H9 (cell line): Measurements from ENCODE around the gene DPF3. TPM values are rescaled to one million over a fixed set of nuclear protein-coding genes. Genes with fewer than 3 reads are reported as not detected.

Experiments
- DNase-seq: peaks from one replicate; pipeline ENCODE4 v3.0.0-alpha.2; 2017
- H2AFZ ChIP-seq: one replicate; pipeline ENCODE4 v1.6.1; 2013; ENCODE audit warnings: mild to moderate bottlenecking, low read length, control low read depth, moderate library complexity
- H2AK5ac ChIP-seq: 2 replicates; pipeline ENCODE4 v1.6.1; 2013; ENCODE audit warnings: low read length, control low read depth, mixed read lengths; ENCODE audit not compliant: insufficient read length
- H2BK120ac ChIP-seq: one replicate; pipeline ENCODE4 v1.6.1; 2013; ENCODE audit warnings: low read depth, mild to moderate bottlenecking, low read length, control low read depth, inconsistent platforms; ENCODE audit not compliant: poor library complexity, severe bottlenecking
- H2BK12ac ChIP-seq: 2 replicates; pipeline ENCODE4 v1.6.1; 2013; ENCODE audit warnings: low read length, control low read depth, mixed read lengths, low read depth; ENCODE audit not compliant: insufficient read length
- H2BK15ac ChIP-seq: 2 replicates; pipeline ENCODE4 v1.6.1; 2013; ENCODE audit warnings: low read depth, low read length, control low read depth
- H2BK20ac ChIP-seq: one replicate; pipeline ENCODE4 v1.6.1; 2013; ENCODE audit warnings: low read depth, mild to moderate bottlenecking, low read length, control low read depth, inconsistent platforms; ENCODE audit not compliant: poor library complexity, severe bottlenecking
- H2BK5ac ChIP-seq: 2 replicates; pipeline ENCODE4 v1.6.1; 2013; ENCODE audit warnings: low read length, control low read depth, mixed read lengths; ENCODE audit not compliant: insufficient read length
- H3K14ac ChIP-seq: 2 replicates; pipeline ENCODE4 v1.6.1; 2013; ENCODE audit warnings: low read length, control low read depth; ENCODE audit not compliant: insufficient read depth
- H3K18ac ChIP-seq: 2 replicates; pipeline ENCODE4 v1.6.1; 2013; ENCODE audit warnings: low read depth, mild to moderate bottlenecking, mixed read lengths, low read length, control low read depth; ENCODE audit not compliant: insufficient read length
- H3K23ac ChIP-seq: 2 replicates; pipeline ENCODE4 v1.6.1; 2013; ENCODE audit warnings: low read length, control low read depth, mixed read lengths, low read depth; ENCODE audit not compliant: insufficient read length
- H3K23me2 ChIP-seq: 2 replicates; pipeline ENCODE4 v1.6.1; 2013; ENCODE audit warnings: low read depth, mild to moderate bottlenecking, mixed read lengths, low read length, control low read depth; ENCODE audit not compliant: insufficient read length, poor library complexity, severe bottlenecking
- H3K27ac ChIP-seq: 2 replicates; pipeline ENCODE4 v1.5.1; 2013; ENCODE audit warnings: low read length, control low read depth, mixed read lengths, low read depth; ENCODE audit not compliant: insufficient read length
- H3K27me3 ChIP-seq: 2 replicates; pipeline ENCODE4 v1.6.1; 2013; ENCODE audit warnings: low read length, control low read depth, inconsistent platforms; ENCODE audit not compliant: insufficient read depth
- H3K4ac ChIP-seq: 2 replicates; pipeline ENCODE4 v1.6.1; 2013; ENCODE audit warnings: low read depth, mild to moderate bottlenecking, control low read depth, inconsistent platforms, low read length, moderate library complexity
- H3K4me1 ChIP-seq: 2 replicates; pipeline ENCODE4 v1.6.1; 2013; ENCODE audit warnings: low read length, control low read depth, inconsistent platforms; ENCODE audit not compliant: insufficient read depth
- H3K4me2 ChIP-seq: 2 replicates; pipeline ENCODE4 v1.6.1; 2013; ENCODE audit warnings: low read length, control low read depth, mixed read lengths; ENCODE audit not compliant: insufficient read length, insufficient read depth
- H3K56ac ChIP-seq: 2 replicates; pipeline ENCODE4 v1.6.1; 2013; ENCODE audit warnings: low read depth, mild to moderate bottlenecking, mixed read lengths, low read length, control low read depth; ENCODE audit not compliant: insufficient read length
- H3K79me1 ChIP-seq: 2 replicates; pipeline ENCODE4 v1.6.1; 2013; ENCODE audit warnings: low read depth, mild to moderate bottlenecking, moderate library complexity, low read length, control low read depth, inconsistent platforms; ENCODE audit not compliant: insufficient read depth, poor library complexity, severe bottlenecking
- H3K79me2 ChIP-seq: 2 replicates; pipeline ENCODE4 v1.6.1; 2013; ENCODE audit warnings: low read length, control low read depth, inconsistent platforms; ENCODE audit not compliant: insufficient read depth
- H3K9ac ChIP-seq: 2 replicates; pipeline ENCODE4 v1.6.1; 2013; ENCODE audit warnings: low read length, control low read depth, mixed read lengths; ENCODE audit not compliant: insufficient read length; ENCODE audit errors: extremely low read depth
- H3K9me3 ChIP-seq: one replicate; pipeline ENCODE4 v1.6.1; 2013; ENCODE audit warnings: low read depth, low read length, inconsistent platforms; ENCODE audit not compliant: control insufficient read depth
- H3T11ph ChIP-seq: one replicate; pipeline ENCODE4 v1.6.1; 2013; ENCODE audit warnings: mild to moderate bottlenecking, low read length, control low read depth, inconsistent platforms
- H4K20me1 ChIP-seq: one replicate; pipeline ENCODE4 v1.6.1; 2013; ENCODE audit not compliant: control insufficient read depth, insufficient read length, insufficient read depth
- H4K5ac ChIP-seq: 2 replicates; pipeline ENCODE4 v1.6.1; 2013; ENCODE audit warnings: low read depth, mild to moderate bottlenecking, mixed read lengths, low read length, control low read depth; ENCODE audit not compliant: insufficient read length
- H4K8ac ChIP-seq: replicated peaks from 2 replicates; pipeline ENCODE4 v1.6.1; 2013; ENCODE audit warnings: low read length, control low read depth, mixed read lengths, low read depth; ENCODE audit not compliant: insufficient read length
- H4K91ac ChIP-seq: 2 replicates; pipeline ENCODE4 v1.6.1; 2013; ENCODE audit warnings: low read depth, mild to moderate bottlenecking, moderate library complexity, mixed read lengths, low read length, control low read depth; ENCODE audit not compliant: insufficient read length
- H3K27ac Mint-ChIP-seq, 3 experiments: 2 replicates in 2 of 3; 3 replicates in 1 of 3; pipeline ENCODE4 v1.8.0; 2020 to 2021; ENCODE audit warnings: mixed read lengths in 3 of 3, mild to moderate bottlenecking in 1 of 3, moderate library complexity in 1 of 3
- H3K27me3 Mint-ChIP-seq: 2 replicates; pipeline ENCODE4 v1.8.0; 2021; ENCODE audit warnings: low read depth, mild to moderate bottlenecking, moderate library complexity, mixed read lengths
- H3K36me3 Mint-ChIP-seq, 3 experiments: 2 replicates in 2 of 3; 3 replicates in 1 of 3; pipeline ENCODE4 v1.8.0; 2020 to 2021; ENCODE audit warnings: low read depth in 3 of 3, mixed read lengths in 3 of 3; ENCODE audit not compliant: insufficient read depth in 1 of 3
- H3K4me1 Mint-ChIP-seq, 2 experiments: 2 replicates each; pipeline ENCODE4 v1.8.0; 2020; ENCODE audit warnings: mixed read lengths in 2 of 2
- H3K4me3 Mint-ChIP-seq, 2 experiments: 2 replicates in 1 of 2; 3 replicates in 1 of 2; pipeline ENCODE4 v1.8.0; 2020 to 2021; ENCODE audit warnings: mild to moderate bottlenecking in 2 of 2, mixed read lengths in 2 of 2, moderate library complexity in 1 of 2
- H3K9me3 Mint-ChIP-seq, 2 experiments: 2 replicates in 1 of 2; 3 replicates in 1 of 2; pipeline ENCODE4 v1.8.0; 2020; ENCODE audit warnings: mild to moderate bottlenecking in 2 of 2, mixed read lengths in 2 of 2, moderate library complexity in 1 of 2
- CTCF ChIP-seq: fragments of 200-600 bp; sonication (generic); conservative IDR thresholded peaks from 3 replicates; pipeline ENCODE4 v1.8.0; 2021; ENCODE audit warnings: antibody characterized with exemption, mild to moderate bottlenecking
- WGBS: extraction: QIAGEN DNeasy Blood & Tissue Kit; methylation state at CpG from one replicate; pipeline ENCODE4 v1.1.7; 2013; ENCODE audit warnings: missing lambda C conversion rate, low lambda C conversion rate, mixed read lengths; ENCODE audit not compliant: insufficient read length; ENCODE audit errors: extremely low coverage; 5-methylcytosine and 5-hydroxymethylcytosine counted together
- total RNA-seq: library from RNA; stranded (reverse); gene quantifications from 2 replicates; pipeline ENCODE4 v1.2.1, GENCODE V29; 2021

The DPF3 gene
- total RNA-seq, 1 experiment from 2014 or later, result not detected

- no peak overlapping the region for H3K4me2 ChIP-seq
- no peak overlapping the region for H2AK5ac ChIP-seq
- no peak overlapping the region for H2BK120ac ChIP-seq
- Mint-ChIP-seq H3K36me3 (peaks cover 0 to 9% (median 2%) of the 10 kb centered on the region in 3 experiments; a peak in 3 of 7 replicates), H3K9me3 (peaks cover 8 to 11% of the 10 kb centered on the region in 2 experiments; a peak in 4 of 5 replicates), H3K4me3 (no peak overlapping the region), H3K27me3 (peaks cover 6% of the 10 kb centered on the region), H3K27ac (no peak overlapping the region), H3K4me1 (peaks cover 7 to 18% of the 10 kb centered on the region in 2 experiments)
- no peak overlapping the region for H4K5ac ChIP-seq
- H4K91ac ChIP-seq, result no peak overlapping the region
- no peak overlapping the region for H3T11ph ChIP-seq
- TF ChIP-seq CTCF, result no peak
- H3K27ac ChIP-seq, result no peak overlapping the region
- no peak overlapping the region for H2BK20ac ChIP-seq
- DNase-seq, result no peak
- H3K4ac ChIP-seq, result no peak overlapping the region
- H2BK5ac ChIP-seq, result no peak overlapping the region
- no peaks in the 10 kb centered on the region; the same call in 1 of the 2 replicates for H3K4me1 ChIP-seq
- peaks cover 8% of the 10 kb centered on the region for H3K9me3 ChIP-seq
- no peak overlapping the region for H2BK15ac ChIP-seq
- no peak overlapping the region for H2BK12ac ChIP-seq
- H4K20me1 ChIP-seq, result no peaks in the 10 kb centered on the region
- WGBS, result no CpG with 5 or more reads among the region's 4 CpGs
- H3K23me2 ChIP-seq, result no peaks in the 10 kb centered on the region
- H3K9ac ChIP-seq, result no peak overlapping the region
- no peak overlapping the region for H3K18ac ChIP-seq
- H3K23ac ChIP-seq, result no peak overlapping the region
- H3K79me1 ChIP-seq, result no peaks in the 10 kb centered on the region
- no peak overlapping the region for H3K56ac ChIP-seq
- H3K27me3 ChIP-seq, result no peaks in the 10 kb centered on the region
- H3K79me2 ChIP-seq, result no peaks in the 10 kb centered on the region
- no peak overlapping the region for H4K8ac ChIP-seq
- H3K14ac ChIP-seq, result no peak overlapping the region
- H2AFZ ChIP-seq, result no peak overlapping the region
These were observed 119.8 kb downstream of the DPF3 start for GRCh38 chr14:72774141-72774540.
